ENCODE measurements around the gene DHODH.

The DHODH gene

GRCh38 chr16:71971571-71971970 is 37.0 kb upstream of the DHODH start:
- H3K4me3 ChIP-seq (ENCODE audit: low read depth, low read length) = no peak overlapping the region
- in situ Hi-C loops (cut with HindIII; ENCODE audit: low sequenced_read_pairs) = no loop called here
- DNase-seq (ENCODE audit: low read depth, low spot score) = no peak
- no peak for TF ChIP-seq CTCF (IDR thresholded peaks at IDR 0.05; ENCODE audit: low read depth, low read length)

DNA sequence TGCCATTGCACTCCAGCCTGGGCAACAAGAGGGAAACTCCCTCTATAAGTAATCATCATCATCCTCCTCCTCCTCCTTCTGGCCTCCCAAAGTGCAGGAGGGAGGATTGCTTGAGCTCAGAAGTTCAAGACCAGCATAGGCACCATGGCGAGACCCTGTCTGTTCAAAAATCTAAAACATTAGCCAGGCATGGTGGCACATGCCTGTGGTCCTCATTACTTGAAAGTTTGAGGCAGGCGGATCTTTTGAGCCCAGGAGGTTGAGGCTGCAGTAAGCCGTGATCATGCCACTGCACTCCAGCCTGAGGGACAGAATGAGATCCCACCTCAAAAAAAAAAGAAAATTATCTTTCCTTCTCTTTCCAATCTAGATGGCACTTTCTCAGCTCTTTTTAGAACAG is 36.2 kb upstream of the DHODH start:
- TF ChIP-seq CTCF (IDR thresholded peaks at IDR 0.05; ENCODE audit: low read depth, low read length) = no peak
- in situ Hi-C loops (cut with HindIII; ENCODE audit: low sequenced_read_pairs) = no loop called here
- H3K4me3 ChIP-seq (ENCODE audit: low read depth, low read length) = no peak overlapping the region
- no peak for DNase-seq (ENCODE audit: low read depth, low spot score)

DNA sequence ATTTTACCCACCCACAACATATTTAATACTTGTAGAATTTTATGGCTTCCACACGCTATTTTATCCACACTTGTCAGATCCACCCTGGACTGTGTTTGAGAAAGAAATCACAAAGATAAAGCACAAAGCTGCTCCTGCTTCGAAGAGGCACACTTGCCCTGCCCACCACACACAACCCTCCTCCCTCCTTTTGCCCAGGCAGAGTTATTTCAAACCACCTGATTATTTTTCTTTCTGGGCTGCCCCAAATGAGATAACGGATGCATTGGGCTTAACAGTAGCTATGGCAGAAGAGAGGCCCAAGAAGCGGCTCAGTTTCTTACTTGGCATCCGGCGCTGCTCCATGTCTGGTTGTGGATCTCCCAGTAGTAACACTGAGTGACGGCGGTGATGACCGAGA is 35.5 kb upstream of the DHODH start:
- no peak for TF ChIP-seq CTCF (IDR thresholded peaks at IDR 0.05; ENCODE audit: low read depth, low read length)
- in situ Hi-C loops (cut with HindIII; ENCODE audit: low sequenced_read_pairs) = no loop called here
- no peak for DNase-seq (ENCODE audit: low read depth, low spot score)
- no peak overlapping the region for H3K4me3 ChIP-seq (ENCODE audit: low read depth, low read length)

- no peak for DNase-seq (ENCODE audit: low read depth, low spot score)
- no peak for TF ChIP-seq CTCF (IDR thresholded peaks at IDR 0.05; ENCODE audit: low read depth, low read length)
- in situ Hi-C loops (cut with HindIII; ENCODE audit: low sequenced_read_pairs) = no loop called here
- no peak overlapping the region for H3K4me3 ChIP-seq (ENCODE audit: low read depth, low read length)
Observed at GRCh38 chr16:71974068-71974818, 34.3 kb upstream of the DHODH start.

GRCh38 chr16:71985262-71985974 is 23.1 kb upstream of the DHODH start:
- no peak for DNase-seq (ENCODE audit: low read depth, low spot score)
- in situ Hi-C loops (cut with HindIII; ENCODE audit: low sequenced_read_pairs) = no loop called here
- H3K4me3 ChIP-seq (ENCODE audit: low read depth, low read length) = no peak overlapping the region
- no peak for TF ChIP-seq CTCF (IDR thresholded peaks at IDR 0.05; ENCODE audit: low read depth, low read length)

- H3K4me3 ChIP-seq (ENCODE audit: low read depth, low read length) = no peak overlapping the region
- in situ Hi-C loops (cut with HindIII; ENCODE audit: low sequenced_read_pairs) = no loop called here
- no peak for DNase-seq (ENCODE audit: low read depth, low spot score)
- TF ChIP-seq CTCF (IDR thresholded peaks at IDR 0.05; ENCODE audit: low read depth, low read length) = no peak
Observed at GRCh38 chr16:71986131-71986530, 22.4 kb upstream of the DHODH start.
